Activated T-cell treated with anti-CD3 and anti-CD28 coated beads, Interleukin-2, amount 50 U/mL, for 24 hours (primary cell): ENCODE results near the gene PARD3B.

Experiments used
- DNase-seq: peaks from one replicate; pipeline ENCODE4 v3.0.0-alpha.2; 2020
- H3K27ac Mint-ChIP-seq: 2 replicates; pipeline ENCODE4 v1.8.0; 2020; ENCODE audit warnings: mild to moderate bottlenecking, mixed read lengths
- H3K27me3 Mint-ChIP-seq: 2 replicates; pipeline ENCODE4 v1.8.0; 2020; ENCODE audit warnings: mixed read lengths
- H3K36me3 Mint-ChIP-seq: 2 replicates; pipeline ENCODE4 v1.8.0; 2020; ENCODE audit warnings: low read depth, mixed read lengths
- H3K4me1 Mint-ChIP-seq: 2 replicates; pipeline ENCODE4 v1.8.0; 2020; ENCODE audit warnings: low read depth, mixed read lengths
- H3K4me3 Mint-ChIP-seq: 2 replicates; pipeline ENCODE4 v1.8.0; 2020; ENCODE audit warnings: mild to moderate bottlenecking, moderate library complexity, mixed read lengths
- H3K9me3 Mint-ChIP-seq: 2 replicates; pipeline ENCODE4 v1.8.0; 2020; ENCODE audit warnings: mixed read lengths

The PARD3B gene

DNA sequence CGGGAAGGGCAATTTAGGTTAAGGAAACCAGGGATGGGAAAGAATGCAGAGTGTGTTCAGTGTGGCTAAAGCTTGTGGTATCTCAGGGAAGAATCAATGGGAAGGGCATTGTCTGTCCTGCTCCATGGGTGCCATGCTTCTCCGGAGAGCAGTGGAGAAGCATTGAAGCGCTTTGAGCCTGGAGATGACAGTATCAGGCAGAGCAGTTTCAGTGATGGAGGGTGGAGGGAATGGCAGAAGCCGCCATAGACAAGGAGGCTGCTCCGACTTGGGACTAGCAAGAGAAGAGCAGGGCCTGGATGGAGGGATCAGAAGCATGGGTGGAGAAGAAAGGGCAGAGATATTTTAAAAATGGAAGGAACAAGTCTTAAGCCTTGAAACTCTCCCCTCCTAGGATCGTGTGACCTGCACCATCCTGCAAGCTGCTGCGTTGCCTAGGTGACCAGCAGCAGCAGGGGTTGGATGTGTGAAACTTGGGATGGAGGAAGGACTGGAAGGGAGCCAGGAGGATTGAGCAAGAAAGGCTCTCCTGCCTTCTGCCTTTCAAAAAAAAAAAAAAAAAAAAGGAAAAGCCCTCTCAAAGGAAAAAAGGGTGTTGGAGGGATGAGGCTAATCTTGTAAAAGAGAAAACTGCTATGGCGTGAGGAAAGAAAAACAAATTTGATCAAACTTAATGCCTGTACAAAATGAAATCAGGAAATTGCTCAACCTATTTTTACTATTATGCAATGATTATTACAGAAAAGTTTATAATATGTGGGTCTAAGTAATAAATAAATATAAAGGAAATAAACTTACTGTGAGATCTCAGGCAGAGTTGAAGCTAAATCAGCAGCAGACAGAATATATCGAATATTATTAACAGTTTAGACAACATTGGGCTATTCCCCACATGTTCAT is 643.2 kb downstream of the PARD3B start:
- no peak for DNase-seq
- Mint-ChIP-seq H3K27ac (no peak overlapping the region), H3K36me3 (no peaks in the 10 kb centered on the region)

DNA sequence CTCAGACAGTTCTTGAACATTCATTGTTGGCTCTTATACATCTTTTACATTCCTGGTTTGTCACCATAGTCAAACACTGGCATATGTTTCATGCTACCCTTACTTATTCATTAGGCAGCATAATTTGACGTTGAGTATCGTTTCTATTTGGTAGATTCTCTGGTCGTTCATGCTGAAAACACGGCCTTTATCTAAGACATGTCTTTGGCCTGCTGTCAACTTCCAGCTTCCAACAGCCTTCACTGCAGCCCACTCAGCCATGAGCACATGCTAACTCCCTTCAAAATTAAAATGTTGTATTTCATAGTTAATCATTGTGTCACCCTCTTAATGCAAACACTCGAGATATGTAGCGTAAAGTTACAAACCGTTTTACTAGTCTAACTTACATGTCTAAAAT is 644.0 kb downstream of the PARD3B start:
- H3K27ac Mint-ChIP-seq: no peak overlapping the region
- DNase-seq: no peak
- H3K9me3 Mint-ChIP-seq: no peaks in the 10 kb centered on the region
- H3K4me1 Mint-ChIP-seq: no peaks in the 10 kb centered on the region
- H3K4me3 Mint-ChIP-seq: no peak overlapping the region
- H3K36me3 Mint-ChIP-seq: no peaks in the 10 kb centered on the region
- no peaks in the 10 kb centered on the region for H3K27me3 Mint-ChIP-seq

More for the DNA sequence above, 643.2 kb downstream of the PARD3B start:
- Mint-ChIP-seq H3K9me3 (no peaks in the 10 kb centered on the region), H3K4me3 (no peak overlapping the region), H3K4me1 (no peaks in the 10 kb centered on the region), H3K27me3 (no peaks in the 10 kb centered on the region)

DNA sequence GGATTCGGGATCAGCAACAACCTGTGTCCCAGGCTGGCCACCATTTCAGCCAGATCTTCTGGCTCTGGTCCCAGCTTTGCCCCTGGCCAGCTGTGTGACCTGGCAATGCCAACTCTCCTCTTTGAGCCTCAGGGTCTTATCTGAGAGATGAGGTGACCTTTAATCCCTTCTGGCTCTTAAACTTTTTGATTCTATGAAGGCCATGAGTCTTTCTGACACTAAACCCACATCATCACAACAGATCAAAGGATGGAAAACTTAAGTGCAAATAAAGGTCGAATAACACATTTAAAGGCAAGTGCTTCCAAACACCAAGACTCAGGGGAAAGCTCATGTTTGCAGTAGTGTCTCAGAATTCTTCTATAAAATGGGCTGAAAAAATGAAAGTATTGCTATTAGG is 645.3 kb downstream of the PARD3B start:
- H3K27me3 Mint-ChIP-seq: no peaks in the 10 kb centered on the region
- no peaks in the 10 kb centered on the region for H3K9me3 Mint-ChIP-seq
- H3K36me3 Mint-ChIP-seq: no peaks in the 10 kb centered on the region
- no peak overlapping the region for H3K27ac Mint-ChIP-seq
- no peak for DNase-seq
- H3K4me3 Mint-ChIP-seq: no peak overlapping the region
- H3K4me1 Mint-ChIP-seq: no peaks in the 10 kb centered on the region

DNA sequence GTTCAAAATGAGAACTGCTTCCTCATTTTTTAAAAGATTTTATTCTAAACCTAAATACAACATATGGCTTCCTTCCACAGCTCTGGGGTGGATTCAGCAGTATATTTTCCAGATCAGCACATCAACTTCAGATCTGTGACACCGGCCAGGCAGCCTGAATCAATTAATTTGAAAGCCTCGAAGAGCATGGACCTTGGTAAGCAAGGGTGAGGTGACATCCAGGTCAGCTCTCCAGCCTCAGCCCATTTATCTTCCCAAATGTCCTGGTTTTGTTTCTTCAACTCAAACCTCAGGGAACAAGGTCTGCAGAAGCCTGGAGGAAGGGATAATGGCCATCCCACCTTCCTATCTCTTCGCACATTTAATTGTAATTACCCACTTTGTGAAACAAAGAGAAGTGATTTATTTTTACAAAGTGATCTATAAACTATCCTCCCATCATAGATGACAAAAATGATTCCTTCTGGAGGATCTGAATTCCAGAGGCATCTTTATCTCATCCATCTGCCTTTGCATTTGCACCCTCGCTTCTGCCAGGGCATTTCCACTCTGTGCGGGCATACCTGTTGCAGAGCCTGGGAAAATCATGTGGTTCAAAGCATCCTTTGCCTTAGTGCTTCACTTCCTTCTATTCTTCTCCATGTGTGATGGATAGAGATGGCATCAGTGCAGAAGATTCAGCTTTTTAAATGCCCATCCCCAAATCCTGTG is 648.0 kb downstream of the PARD3B start:
- Mint-ChIP-seq H3K36me3 (no peaks in the 10 kb centered on the region), H3K4me3 (no peak overlapping the region), H3K27me3 (no peaks in the 10 kb centered on the region), H3K9me3 (no peaks in the 10 kb centered on the region), H3K27ac (no peak overlapping the region), H3K4me1 (peaks cover 7% of the 10 kb centered on the region)
- DNase-seq: no peak

DNA sequence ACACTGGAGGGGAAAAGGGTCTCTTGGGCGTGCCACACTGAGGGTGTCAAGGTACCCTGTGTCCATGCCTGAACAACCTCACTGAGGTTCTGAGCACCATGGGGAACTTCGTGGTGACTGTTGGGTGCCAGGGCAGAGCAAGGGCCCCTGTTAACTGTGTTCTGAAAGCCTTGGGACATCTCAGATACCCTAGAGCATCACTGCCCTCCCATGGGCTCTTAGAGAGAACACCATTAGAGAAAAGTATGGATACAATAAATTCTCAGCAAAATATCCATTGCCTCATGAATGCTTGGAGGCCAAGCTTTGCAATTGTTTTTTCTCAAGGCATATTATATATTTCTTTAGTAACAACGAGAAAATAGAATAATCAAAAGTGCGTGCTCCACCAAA is 648.6 kb downstream of the PARD3B start:
- H3K9me3 Mint-ChIP-seq: no peaks in the 10 kb centered on the region
- no peak overlapping the region for H3K27ac Mint-ChIP-seq
- no peak overlapping the region for H3K4me3 Mint-ChIP-seq
- no peaks in the 10 kb centered on the region for H3K36me3 Mint-ChIP-seq
- no peak for DNase-seq
- H3K27me3 Mint-ChIP-seq: no peaks in the 10 kb centered on the region
- peaks cover 7% of the 10 kb centered on the region for H3K4me1 Mint-ChIP-seq

DNA sequence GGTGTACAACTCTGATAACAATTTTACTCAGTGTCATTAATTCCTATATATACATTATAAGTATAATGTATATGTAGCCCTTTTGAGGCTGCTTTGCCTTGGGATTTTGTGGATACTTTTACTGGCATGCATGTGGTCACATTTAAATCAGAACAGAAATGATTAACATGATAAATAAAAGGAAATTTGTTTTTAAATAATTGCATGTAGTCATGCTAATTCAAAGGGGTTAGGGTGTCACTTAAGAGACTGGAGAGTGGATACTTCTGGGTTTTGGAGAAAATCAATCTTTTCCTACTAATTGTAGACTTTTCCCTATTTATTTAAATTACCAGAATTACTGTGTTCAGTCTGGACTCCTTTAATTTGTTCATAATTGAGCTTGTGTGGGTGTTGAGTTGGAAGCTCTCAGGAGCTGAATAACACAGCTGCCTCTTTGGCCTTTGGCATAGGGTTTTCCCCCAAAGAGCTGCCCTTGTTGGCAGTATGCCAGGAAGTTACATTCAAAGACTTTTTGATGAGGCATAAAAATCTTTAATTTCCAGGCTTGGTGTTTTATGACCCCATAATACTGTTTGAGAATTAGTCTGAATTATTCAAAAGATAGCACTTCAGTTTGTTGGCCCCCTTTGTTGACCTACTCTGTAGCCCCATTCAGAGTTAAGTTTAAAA is 652.3 kb downstream of the PARD3B start:
- H3K4me1 Mint-ChIP-seq: peaks cover 7% of the 10 kb centered on the region
- H3K4me3 Mint-ChIP-seq: no peak overlapping the region
- H3K36me3 Mint-ChIP-seq: no peaks in the 10 kb centered on the region
- H3K27me3 Mint-ChIP-seq: no peaks in the 10 kb centered on the region
- DNase-seq: no peak
- no peaks in the 10 kb centered on the region for H3K9me3 Mint-ChIP-seq
- no peak overlapping the region for H3K27ac Mint-ChIP-seq

DNA sequence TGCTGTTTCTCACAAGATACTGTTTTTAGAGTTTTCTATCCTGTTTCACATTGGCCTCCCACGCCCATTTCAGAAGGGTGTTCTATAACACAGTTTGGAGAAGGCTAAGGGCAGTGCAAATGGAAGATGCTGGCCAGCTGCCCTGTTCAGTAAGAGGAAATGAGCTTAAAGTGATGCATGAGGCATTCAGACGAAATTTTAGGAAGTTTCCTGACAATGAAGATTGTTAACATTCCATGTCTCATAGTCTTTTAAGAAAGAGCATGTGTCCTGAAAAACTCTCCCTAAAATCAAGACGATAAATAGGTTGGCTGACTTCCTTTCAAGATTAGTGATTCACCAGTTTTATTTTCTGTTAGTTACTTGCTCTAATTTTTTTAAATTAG is 652.9 kb downstream of the PARD3B start:
- no peaks in the 10 kb centered on the region for H3K27me3 Mint-ChIP-seq
- H3K9me3 Mint-ChIP-seq: no peaks in the 10 kb centered on the region
- H3K27ac Mint-ChIP-seq: no peak overlapping the region
- peaks cover 7% of the 10 kb centered on the region for H3K4me1 Mint-ChIP-seq
- no peak for DNase-seq
- H3K36me3 Mint-ChIP-seq: no peaks in the 10 kb centered on the region
- no peak overlapping the region for H3K4me3 Mint-ChIP-seq

DNA sequence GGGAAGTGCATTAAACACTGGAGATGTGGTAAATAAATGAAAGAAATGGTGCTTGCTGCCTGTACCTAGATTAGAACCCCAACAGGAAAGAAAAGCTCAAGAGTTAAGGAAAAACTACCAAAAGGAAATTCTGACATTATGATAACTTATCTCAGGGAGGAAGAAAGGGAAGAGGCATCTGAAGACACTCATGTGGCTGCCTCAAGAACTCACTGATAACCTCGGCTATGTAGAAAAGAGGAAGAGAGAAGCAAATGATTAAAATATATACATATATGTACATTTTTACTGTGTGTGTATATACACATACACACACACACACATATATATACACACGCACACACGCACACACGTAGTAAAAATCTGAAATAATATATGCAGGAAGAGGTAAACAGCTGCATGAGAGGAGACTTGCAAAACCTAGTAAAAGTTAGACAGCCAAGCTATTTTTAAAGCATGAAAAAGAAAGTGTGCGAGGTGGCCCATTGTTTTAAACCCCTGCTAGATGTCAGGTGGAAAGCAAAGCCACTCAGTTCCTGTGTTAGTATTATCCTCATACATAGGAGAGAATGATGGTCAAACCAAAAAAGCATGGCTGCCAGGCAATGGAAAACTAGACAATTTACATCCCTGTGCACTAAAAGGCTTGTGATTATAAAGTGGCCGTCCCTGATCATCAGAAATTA is 654.0 kb downstream of the PARD3B start:
- Mint-ChIP-seq H3K36me3 (no peaks in the 10 kb centered on the region), H3K9me3 (no peaks in the 10 kb centered on the region), H3K4me3 (no peak overlapping the region), H3K27ac (no peak overlapping the region), H3K27me3 (no peaks in the 10 kb centered on the region), H3K4me1 (peaks cover 7% of the 10 kb centered on the region)
- no peak for DNase-seq

DNA sequence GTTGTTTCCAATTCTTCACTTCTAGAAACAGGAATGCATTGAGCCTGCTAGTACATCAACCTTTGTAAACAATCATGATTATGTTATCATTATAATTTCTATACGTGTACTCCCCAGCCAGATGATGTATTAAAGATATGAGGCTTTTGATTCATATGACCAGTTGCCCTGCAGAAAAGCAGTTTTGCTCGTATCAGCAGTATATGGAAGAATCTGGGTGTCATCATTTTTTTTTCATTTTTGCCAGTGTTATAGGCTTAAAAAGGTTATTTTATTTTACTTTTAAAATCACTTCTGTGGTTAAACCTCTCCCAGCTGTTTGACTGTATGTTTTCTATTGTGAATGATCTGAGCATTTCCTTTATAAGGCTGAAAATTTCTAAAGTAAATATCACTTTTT is 665.2 kb downstream of the PARD3B start:
- H3K9me3 Mint-ChIP-seq: no peaks in the 10 kb centered on the region

DNA sequence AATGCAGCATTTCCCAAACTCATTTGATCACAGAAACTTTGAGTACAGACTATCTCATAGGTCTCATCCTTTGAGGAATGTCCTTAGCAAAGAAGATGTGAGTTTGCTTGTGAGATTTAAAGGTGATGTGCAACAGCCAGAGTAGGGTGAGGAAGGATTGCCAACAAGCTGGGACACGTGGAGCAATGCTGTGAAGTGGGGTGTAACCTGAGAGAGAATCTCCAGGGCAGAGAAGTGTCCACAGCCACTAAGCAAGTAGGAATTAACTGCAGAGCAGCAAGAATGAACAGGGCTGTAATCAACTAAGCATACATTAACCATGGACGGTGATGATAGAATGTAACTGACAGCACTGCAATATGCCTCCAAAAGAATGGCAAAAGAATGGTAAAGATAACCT is 667.1 kb downstream of the PARD3B start:
- no peak overlapping the region for H3K27ac Mint-ChIP-seq
- no peaks in the 10 kb centered on the region for H3K4me1 Mint-ChIP-seq
- no peaks in the 10 kb centered on the region for H3K9me3 Mint-ChIP-seq
- H3K27me3 Mint-ChIP-seq: no peaks in the 10 kb centered on the region
- no peaks in the 10 kb centered on the region for H3K36me3 Mint-ChIP-seq
- H3K4me3 Mint-ChIP-seq: no peak overlapping the region
- DNase-seq: no peak

More for the DNA sequence above, 665.2 kb downstream of the PARD3B start:
- DNase-seq: no peak
- Mint-ChIP-seq H3K4me3 (no peak overlapping the region), H3K27me3 (no peaks in the 10 kb centered on the region), H3K36me3 (no peaks in the 10 kb centered on the region), H3K4me1 (no peaks in the 10 kb centered on the region), H3K27ac (no peak overlapping the region)

DNA sequence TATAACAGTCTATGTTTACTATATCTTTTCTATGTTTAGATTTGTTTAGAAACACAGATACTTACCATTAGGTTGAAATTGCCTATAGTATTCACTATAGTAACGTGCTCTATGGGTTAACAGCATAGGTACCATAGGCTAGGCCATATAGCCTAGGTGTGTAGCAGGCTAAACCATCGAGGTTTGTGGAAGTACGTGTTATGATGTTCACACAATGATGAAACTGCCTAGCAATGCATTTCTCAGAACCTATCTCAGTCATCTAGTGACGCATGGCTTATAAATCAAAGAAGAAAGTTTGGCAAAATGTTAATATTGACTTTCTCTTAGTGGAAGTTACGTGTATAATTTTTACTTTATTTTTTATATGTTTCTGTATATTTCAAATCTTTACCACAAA is 670.8 kb downstream of the PARD3B start:
- Mint-ChIP-seq H3K9me3 (no peaks in the 10 kb centered on the region), H3K36me3 (no peaks in the 10 kb centered on the region), H3K4me3 (no peak overlapping the region), H3K27me3 (no peaks in the 10 kb centered on the region), H3K27ac (no peak overlapping the region), H3K4me1 (no peaks in the 10 kb centered on the region)
- DNase-seq: no peak

DNA sequence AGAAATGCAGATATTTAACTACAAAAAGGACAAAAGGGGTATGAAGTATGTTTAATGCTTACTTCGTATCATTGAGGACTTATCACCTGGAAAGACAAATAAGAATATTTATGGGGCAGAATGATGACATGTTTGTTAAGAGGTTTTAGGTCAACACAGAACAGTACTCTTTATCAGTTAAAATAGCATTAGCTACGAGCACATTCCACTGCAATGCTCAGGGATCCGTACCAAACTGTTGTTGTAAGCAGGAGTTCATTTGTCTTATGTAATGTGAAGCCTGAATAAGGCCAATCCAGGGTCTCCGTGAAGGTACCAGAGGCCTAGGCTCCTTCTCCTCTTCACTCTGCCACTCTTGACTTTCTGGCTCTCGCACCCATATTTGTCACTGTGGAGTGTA is 671.3 kb downstream of the PARD3B start:
- Mint-ChIP-seq H3K27ac (no peak overlapping the region), H3K27me3 (no peaks in the 10 kb centered on the region), H3K9me3 (no peaks in the 10 kb centered on the region), H3K36me3 (no peaks in the 10 kb centered on the region), H3K4me3 (no peak overlapping the region), H3K4me1 (no peaks in the 10 kb centered on the region)
- no peak for DNase-seq

DNA sequence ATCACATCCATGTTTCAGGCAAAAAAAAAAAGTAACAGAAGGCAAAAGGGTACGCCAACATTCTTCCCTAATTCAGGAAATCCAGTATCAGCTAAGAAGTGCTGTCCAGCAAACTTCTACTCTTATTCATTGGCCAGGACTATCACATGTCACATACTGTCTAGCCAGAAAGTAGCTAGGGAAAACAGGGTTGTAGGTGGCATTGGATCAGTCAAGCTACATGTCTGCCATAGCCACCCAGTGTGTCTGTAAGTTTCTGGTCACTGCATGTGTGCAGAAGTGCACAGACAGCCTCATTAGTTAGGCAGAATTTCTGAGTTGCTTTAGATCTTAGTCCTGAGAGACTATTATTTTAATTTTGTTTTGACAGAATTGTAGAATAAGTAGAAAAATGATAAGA is 671.7 kb downstream of the PARD3B start:
- Mint-ChIP-seq H3K9me3 (no peaks in the 10 kb centered on the region), H3K4me1 (no peaks in the 10 kb centered on the region), H3K4me3 (no peak overlapping the region), H3K27ac (no peak overlapping the region), H3K36me3 (no peaks in the 10 kb centered on the region), H3K27me3 (no peaks in the 10 kb centered on the region)
- DNase-seq: no peak

DNA sequence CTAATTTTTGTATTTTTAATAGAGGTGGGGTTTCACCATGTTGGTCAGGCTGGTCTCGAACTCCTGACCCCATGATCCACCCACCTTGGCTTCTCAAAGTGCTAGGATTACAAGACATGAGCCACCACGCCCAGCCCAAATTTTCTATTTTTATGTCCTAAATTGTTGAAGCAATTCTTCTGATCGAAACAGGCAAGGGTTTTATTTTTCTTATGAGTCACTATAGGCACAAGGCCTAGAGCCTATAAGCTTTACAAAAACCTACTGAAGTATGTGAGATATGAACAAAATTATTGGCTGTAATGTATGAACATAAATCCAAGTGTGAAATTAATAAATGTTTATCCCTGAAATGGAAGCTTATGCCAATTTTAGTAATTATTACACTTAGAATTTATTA is 672.8 kb downstream of the PARD3B start:
- H3K36me3 Mint-ChIP-seq: no peaks in the 10 kb centered on the region
- no peak for DNase-seq
- no peaks in the 10 kb centered on the region for H3K9me3 Mint-ChIP-seq
- H3K4me1 Mint-ChIP-seq: no peaks in the 10 kb centered on the region
- H3K27ac Mint-ChIP-seq: no peak overlapping the region
- H3K4me3 Mint-ChIP-seq: no peak overlapping the region
- no peaks in the 10 kb centered on the region for H3K27me3 Mint-ChIP-seq
